Left renal cortex interstitium (tissue), 4 donors: ENCODE results near the gene PER2. TPM values are rescaled to one million over a fixed set of nuclear protein-coding genes. Genes with fewer than 3 reads are reported as not detected.
"Not testable (repeated sequence)": the region's sequence is repeated elsewhere in the genome, so short reads cannot be mapped to it uniquely, and the experiment has no call there.

ENCODE experiments used
- DNase-seq, 4 donors: peaks; one replicate each; pipeline ENCODE4 v3.0.0-alpha.2; 2013; ENCODE audit warnings: low read depth in 4 of 4, low spot score in 2 of 4, missing footprints in 1 of 4
- polyA plus RNA-seq, 4 donors: library from polyadenylated mRNA; unstranded; fragments of 120-200 nt; gene quantifications; one replicate each; pipeline ENCODE4 v1.2.1, GENCODE V29; 2013; ENCODE audit not compliant: insufficient read length in 4 of 4

Gene PER2
- polyA plus RNA-seq, 4 donors = 5.0 to 8.7 (median 6.5) TPM

GRCh38 chr2:238313991-238314350, 25.6 kb upstream of the PER2 start:
- no peak for DNase-seq

- DNase-seq = no peak
Measured at GRCh38 chr2:238313289-238313990, 25.0 kb upstream of the PER2 start.

- not testable (repeated sequence) for DNase-seq
Measured at GRCh38 chr2:238310721-238311120, 22.3 kb upstream of the PER2 start.

GRCh38 chr2:238308177-238308576, 19.8 kb upstream of the PER2 start:
- DNase-seq = no peak

- DNase-seq = no peak
Measured at GRCh38 chr2:238306672-238306998, 18.2 kb upstream of the PER2 start.

- no peak for DNase-seq
Measured at GRCh38 chr2:238305965-238306671, 17.7 kb upstream of the PER2 start.

- no peak for DNase-seq
Measured at GRCh38 chr2:238305092-238305862, 16.9 kb upstream of the PER2 start.

- no peak for DNase-seq
Measured at GRCh38 chr2:238304116-238304515, 15.7 kb upstream of the PER2 start.

- no peak for DNase-seq
Measured at GRCh38 chr2:238302751-238303150, 14.3 kb upstream of the PER2 start.

- DNase-seq = no peak
Measured at GRCh38 chr2:238302087-238302486, 13.7 kb upstream of the PER2 start.

GRCh38 chr2:238299803-238300202, 11.4 kb upstream of the PER2 start:
- no peak for DNase-seq

GRCh38 chr2:238296638-238297457, 8.4 kb upstream of the PER2 start:
- DNase-seq = no peak

GRCh38 chr2:238295144-238296112, 7.0 kb upstream of the PER2 start:
- DNase-seq = no peak

GRCh38 chr2:238294393-238295143, 6.2 kb upstream of the PER2 start:
- DNase-seq = no peak

GRCh38 chr2:238294046-238294392, 5.6 kb upstream of the PER2 start:
- DNase-seq = no peak

GRCh38 chr2:238291550-238292281, 3.3 kb upstream of the PER2 start:
- DNase-seq = no peak

GRCh38 chr2:238290715-238291549, 2.5 kb upstream of the PER2 start:
- no peak for DNase-seq
